GM18505 (cell line): ENCODE measurements around the gene PGM1.

ENCODE experiments used
- ATAC-seq: cut with Tn5 transposase; IDR thresholded peaks from one replicate; pipeline ENCODE4 v1.9.1; 2021; ENCODE audit not compliant: unreplicated experiment
- POLR2A ChIP-seq: IDR thresholded peaks from 4 replicates; pipeline ENCODE4 v1.6.1; 2011; ENCODE audit warnings: borderline replicate concordance; ENCODE audit not compliant: insufficient read depth, insufficient read length; ENCODE audit errors: extremely low read depth

Gene PGM1

DNA sequence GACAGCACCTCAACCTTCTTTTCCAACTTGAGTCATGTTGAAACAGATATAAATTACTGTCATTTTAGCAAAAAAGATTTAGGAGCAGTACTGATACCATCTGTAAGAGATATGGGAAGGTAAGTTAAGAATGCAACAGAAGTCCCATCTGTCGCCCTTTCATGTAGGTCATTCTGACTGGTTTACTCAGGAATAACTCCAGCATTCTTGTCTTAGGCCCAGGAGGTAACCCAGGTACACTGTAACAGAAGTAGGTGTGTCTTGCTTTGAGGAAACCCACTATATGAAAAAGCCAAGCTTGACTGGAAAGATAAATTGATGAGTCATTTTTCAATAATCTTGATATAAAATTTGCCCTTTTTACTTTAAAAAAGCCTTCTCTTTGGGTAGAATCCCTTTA lies 35.4 kb downstream of the PGM1 start:
- no peak for TF ChIP-seq POLR2A
- ATAC-seq = no peak

DNA sequence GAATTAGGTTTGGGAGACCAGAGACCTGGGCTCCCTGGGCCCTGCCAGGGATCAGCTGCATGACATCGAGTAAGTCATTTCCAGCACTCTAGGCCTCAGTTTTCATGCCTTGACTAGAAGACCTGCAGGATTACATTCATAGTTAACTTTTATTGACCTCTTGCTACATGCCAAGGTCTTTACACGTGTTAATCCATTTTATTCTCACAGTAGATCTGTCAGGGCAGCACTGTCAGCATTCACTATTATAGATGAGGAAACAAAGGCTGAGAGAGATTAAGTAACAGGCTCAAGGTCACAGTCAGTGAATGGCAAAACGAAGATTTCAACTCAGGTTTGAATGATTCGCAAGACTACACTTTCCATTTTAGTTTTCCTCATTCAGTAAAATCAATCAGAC lies 37.0 kb downstream of the PGM1 start:
- no peak for TF ChIP-seq POLR2A
- ATAC-seq = no peak

DNA sequence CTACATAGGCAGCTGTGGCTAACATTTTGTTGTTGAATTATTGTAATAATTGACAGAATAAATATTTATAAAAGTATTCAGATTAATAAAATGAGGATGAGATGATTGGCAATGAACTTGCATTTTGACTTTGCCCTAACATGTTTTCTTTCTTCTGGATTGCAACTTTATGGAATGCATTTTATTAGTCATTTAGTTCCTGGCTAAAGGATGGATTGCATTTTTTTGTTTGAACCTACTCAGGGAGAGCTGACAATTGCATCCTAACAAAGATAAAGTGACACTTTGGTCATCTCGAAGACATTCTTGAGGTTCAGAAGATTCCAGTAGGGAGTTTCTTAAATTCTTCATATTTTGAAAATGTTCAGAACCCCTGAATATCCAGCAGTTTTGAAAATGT lies 37.5 kb downstream of the PGM1 start:
- no peak for TF ChIP-seq POLR2A
- ATAC-seq = no peak

DNA sequence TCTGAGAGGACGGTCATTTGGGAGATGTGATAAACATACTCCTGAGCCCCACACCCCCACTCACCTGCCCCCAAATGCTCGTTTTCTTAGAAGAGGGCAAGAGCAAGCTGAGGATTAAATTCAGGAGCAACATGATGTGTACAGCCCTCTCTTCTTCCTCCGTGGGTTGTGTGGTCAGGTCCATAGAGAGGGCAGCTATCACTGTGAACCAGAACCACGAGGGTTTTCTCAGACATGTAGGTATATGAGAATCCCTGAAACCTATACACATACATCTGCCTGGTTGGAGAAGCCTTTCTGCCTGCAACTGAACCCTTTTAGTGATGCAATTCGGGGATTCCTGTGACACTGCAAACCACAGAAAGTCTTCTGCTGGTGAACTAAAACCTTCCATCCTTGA lies 38.9 kb downstream of the PGM1 start:
- ATAC-seq = no peak
- TF ChIP-seq POLR2A = no peak

DNA sequence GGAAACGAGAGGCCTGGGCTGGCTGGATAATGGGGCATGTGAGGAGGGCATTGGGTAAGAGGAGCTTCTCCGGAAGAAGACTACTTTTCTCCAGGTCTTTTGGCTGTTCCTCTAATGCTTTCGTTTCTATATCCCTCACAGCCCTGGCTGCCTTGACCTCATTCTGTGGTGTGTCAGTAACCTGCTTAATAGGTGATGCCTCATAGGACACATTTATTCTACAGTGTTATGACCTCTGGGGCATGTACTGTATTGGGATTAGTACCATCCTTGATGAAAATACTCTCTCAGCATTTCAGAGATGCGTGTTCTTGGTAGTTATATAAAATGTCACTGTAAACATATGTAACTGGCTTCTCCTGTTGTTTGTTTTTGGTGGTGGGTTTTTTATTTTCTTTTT lies 40.1 kb downstream of the PGM1 start:
- TF ChIP-seq POLR2A = no peak
- ATAC-seq = no peak

DNA sequence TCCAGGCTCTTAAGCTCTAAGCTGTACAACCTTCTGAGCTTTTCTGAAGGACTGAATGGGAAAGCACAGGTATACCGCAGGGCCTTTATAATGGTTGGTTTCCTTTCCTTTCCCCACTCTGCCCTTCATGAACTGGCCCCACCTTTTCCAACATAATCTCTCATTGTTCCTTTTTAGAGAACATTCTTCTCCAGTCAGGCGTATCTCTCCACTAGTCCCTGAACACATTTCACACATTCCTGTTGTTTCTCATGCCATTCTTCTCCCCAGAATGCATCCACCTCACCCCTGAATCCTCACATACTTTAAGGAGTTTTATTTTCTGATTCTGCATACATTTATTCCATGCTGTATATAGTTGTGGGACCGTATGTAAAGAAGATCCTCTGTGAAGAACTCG lies 41.3 kb downstream of the PGM1 start:
- no peak for ATAC-seq
- no peak for TF ChIP-seq POLR2A

DNA sequence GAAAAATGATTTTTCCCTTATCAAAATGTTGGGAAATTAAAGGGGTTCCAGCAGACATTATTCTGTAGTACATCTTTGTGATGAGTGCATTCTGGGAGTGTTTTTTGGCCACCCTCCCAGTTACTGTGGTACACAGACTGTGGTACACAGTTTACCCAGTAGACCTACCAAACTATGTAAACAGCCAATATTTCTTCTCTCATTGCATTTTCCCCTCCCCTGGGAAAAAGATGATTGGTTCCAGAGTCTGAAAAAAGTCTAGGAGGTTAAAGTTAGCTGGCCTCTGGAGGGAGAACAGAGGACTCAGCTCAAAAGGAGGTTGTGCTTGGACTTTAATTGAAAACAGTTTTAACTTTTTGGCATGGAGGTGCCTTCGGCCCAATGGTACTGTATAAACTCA lies 42.5 kb downstream of the PGM1 start:
- ATAC-seq = no peak
- TF ChIP-seq POLR2A = no peak

DNA sequence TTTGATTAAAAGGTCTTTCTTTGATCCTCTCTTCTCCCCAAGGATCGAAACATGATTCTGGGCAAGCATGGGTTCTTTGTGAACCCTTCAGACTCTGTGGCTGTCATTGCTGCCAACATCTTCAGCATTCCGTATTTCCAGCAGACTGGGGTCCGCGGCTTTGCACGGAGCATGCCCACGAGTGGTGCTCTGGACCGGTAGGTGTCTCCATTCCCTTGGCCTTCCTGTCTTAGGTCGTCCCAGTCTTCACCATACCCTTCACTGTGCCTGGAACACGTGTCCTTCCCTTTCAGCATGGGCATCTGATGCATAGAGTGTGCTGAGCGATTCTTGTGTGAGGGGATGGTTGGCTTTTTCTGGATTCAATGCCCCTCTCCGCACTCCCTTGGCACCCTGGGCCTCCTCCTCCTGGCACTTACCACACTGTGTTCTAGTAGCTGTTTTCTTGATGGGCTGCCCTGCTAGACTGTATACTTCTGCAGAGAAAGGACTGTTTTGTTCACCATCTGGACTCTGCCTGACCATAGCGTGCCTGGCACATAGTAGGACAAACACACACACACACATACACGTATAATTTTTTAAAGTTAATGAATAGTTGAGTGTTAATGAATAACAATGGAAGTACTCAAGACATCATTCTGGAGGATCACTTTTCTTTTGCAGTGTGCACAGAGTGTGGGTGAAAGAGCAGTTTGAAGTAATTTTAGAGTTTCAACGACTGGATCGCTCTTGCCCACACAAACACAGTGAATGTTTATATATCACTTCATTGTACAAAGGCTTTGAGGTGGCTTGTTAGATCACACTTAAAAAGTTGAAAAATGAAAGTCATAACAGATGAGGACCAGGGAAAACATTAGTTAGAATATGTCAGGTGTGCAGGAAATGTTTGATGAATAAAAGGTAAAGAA lies 43.2 kb downstream of the PGM1 start:
- no peak for TF ChIP-seq POLR2A
- no peak for ATAC-seq

DNA sequence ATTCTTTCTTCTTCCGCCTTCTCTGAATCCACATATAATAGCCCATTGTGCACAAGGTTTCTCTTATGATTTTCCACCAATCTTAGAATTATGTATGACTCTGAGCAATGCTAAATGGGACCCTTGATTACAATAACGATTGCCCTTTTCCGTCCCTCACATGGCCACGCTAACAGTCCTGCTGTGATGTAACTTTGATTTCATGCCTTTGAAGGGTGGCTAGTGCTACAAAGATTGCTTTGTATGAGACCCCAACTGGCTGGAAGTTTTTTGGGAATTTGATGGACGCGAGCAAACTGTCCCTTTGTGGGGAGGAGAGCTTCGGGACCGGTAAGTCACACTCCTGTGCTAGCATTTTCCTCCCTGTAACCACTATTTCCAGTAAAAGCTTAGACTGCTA lies 45.3 kb downstream of the PGM1 start:
- no peak for TF ChIP-seq POLR2A
- ATAC-seq = no peak

DNA sequence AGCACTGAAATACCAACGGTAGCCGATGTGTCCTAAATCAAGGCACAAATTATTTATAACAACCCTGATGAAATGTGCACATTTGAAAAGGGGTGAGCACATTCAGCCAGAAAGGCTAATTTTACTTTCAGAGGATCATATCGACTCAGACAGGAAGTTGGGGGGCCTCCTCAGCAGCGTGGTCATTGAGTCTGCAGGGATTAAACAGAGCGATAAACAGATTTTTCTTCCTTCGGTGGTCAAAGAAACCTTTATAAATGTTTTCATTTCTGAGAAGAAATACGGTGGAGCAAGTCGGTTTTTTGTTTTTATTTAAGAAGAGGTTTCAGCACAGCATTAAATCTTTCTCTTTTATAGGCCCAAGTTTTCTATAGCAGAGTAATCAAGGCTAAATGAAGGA lies 45.7 kb downstream of the PGM1 start:
- ATAC-seq = no peak
- no peak for TF ChIP-seq POLR2A

DNA sequence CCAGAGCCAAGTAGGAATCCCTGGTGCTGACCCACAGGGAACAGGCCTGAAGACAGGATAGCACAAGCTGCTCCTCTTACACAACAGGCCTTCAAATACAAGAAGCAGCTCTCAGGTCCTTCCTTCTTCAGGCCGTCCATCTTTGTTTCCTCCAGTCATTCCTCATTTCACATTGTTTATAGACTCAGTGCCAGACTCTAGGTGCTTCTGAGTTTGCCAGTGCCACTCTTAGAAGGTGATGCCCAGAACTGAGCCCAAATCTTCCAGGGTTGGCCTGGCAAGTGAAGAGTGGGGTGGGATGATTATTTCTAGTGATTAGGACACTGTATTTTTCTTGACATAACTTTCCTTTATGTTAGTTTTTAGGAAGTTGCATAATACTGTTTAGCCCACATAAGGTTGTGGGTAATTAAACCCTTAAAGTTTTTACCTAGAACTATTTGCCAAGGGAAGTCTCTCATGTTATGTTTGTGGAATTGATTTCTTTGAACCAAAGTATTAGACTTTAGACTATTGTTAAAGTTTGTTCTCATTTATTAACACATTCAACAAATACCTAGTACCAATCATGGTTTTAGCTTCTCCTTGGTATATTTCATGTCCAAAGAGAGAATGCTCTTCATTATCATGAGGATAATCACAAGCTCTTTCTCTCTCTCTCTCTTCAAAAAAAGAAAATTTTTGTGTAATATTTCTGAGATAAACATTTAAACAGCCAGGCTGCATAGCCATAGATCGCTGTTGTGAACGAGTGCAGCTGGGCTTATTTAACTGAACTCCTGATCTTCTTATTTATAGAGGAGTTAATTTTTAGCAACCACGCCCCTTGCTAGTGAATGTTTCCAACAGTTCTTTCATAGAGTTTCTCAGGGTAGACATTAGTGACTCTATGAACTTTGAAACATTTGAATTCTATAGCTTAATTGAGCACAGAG lies 47.7 kb downstream of the PGM1 start:
- no peak for ATAC-seq
- TF ChIP-seq POLR2A = no peak

DNA sequence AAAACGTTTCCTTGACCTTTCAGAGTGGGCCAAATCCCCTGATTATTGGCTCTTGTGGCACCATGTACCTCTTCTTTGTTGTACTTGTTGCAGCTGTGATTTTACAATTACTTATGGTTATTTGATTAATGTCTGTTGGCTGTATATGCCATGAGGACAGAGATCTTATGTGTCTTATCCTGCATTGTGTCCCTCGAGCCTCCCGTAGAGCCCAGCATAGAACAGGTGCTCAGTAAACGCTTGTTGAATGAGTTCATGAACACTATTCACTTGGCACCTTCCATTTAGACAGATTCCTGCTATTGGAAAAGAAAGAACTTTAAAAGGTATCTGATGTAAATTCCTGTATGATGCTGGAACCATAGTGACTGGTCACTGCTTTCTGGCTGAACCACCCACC lies 48.4 kb downstream of the PGM1 start:
- ATAC-seq = no peak
- no peak for TF ChIP-seq POLR2A

DNA sequence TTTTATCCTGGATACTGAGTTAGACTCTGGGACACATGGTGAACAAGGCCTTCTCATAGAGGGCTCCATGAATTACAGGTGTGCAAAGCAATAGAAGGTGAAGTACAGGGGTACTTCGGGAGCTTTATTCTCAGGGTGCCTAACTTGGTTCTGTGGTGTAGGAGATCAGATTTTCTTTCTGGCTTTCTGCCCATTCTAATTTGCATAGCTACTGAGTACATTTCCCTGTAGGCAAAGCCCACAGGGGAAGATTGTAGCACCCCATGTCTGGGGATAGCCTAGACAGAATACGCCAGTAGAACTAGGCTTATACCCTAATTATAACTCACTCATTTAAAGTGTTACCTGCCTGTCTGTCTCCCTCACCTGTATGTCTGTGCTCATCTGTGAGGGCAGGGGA lies 49.7 kb downstream of the PGM1 start:
- ATAC-seq = no peak
- no peak for TF ChIP-seq POLR2A

DNA sequence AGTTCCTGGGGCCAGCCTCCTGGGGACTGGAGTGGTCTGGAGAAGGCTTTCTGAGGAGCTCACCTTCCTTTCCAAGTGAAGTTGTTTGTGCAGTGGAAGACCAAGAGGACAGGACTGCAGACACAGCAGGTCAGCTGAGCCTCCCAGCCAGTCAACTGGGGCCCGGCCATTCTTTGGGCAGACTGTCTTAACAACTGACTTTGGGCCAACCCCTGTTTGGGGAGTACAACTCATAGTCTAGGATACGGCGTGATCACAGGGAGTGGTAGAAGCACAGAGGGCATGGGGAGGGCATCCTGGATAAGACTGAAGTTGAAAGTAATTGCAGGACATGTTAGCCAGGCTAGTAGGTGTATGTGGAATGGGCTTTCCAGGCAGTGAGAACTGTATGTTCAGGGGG lies 50.3 kb downstream of the PGM1 start:
- no peak for TF ChIP-seq POLR2A
- ATAC-seq = no peak
